GM20000 (cell line): ENCODE data around the gene NAAA.

ENCODE experiments used
- DNase-seq: peaks from one replicate; pipeline ENCODE4 v3.0.0; 2012; ENCODE audit warnings: low spot score
- TF ChIP-seq, protein P1 (sequence below): IDR thresholded peaks from 2 replicates; pipeline ENCODE4 v1.5.1; 2012; ENCODE audit warnings: mild to moderate bottlenecking, control low read depth; ENCODE audit errors: extremely low read depth, missing control alignments

Gene NAAA

DNA sequence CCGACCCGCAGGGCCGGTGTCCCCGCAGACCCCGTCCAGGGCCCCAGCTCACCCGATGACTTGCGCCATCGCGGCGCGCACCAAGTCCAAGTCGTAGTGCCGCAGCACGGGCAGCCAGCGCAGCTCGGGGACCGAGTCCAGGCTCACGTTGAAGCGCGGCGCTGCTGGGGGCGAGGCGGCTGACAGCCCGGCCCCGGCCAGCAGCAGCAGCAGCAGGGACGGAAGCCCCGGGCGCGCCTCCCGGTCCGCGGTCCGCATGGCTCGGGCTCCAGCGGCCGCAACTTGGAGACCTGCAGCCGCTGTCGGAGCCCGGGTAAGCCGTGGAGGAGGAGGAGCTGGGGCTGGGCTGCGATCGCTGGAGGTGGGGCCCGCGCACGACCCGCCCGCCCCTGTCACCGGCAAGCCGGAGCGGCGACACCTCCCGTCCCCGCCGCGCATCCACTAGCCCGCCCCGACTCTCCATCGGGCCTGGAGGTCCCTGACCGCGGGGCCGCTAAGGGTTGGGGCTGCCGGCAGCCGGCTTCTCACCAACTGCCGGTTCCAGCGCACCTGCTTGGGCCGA is at the start of gene NAAA:
TSS of gene NAAA (minus strand) at position 322 of the 562 bp plus-strand sequence. CDS start at position 258, 64 bp downstream.
- DNase-seq: peak; percentile 88
- TF ChIP-seq, protein P1, sequence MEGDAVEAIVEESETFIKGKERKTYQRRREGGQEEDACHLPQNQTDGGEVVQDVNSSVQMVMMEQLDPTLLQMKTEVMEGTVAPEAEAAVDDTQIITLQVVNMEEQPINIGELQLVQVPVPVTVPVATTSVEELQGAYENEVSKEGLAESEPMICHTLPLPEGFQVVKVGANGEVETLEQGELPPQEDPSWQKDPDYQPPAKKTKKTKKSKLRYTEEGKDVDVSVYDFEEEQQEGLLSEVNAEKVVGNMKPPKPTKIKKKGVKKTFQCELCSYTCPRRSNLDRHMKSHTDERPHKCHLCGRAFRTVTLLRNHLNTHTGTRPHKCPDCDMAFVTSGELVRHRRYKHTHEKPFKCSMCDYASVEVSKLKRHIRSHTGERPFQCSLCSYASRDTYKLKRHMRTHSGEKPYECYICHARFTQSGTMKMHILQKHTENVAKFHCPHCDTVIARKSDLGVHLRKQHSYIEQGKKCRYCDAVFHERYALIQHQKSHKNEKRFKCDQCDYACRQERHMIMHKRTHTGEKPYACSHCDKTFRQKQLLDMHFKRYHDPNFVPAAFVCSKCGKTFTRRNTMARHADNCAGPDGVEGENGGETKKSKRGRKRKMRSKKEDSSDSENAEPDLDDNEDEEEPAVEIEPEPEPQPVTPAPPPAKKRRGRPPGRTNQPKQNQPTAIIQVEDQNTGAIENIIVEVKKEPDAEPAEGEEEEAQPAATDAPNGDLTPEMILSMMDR: peak; percentile 33

DNA sequence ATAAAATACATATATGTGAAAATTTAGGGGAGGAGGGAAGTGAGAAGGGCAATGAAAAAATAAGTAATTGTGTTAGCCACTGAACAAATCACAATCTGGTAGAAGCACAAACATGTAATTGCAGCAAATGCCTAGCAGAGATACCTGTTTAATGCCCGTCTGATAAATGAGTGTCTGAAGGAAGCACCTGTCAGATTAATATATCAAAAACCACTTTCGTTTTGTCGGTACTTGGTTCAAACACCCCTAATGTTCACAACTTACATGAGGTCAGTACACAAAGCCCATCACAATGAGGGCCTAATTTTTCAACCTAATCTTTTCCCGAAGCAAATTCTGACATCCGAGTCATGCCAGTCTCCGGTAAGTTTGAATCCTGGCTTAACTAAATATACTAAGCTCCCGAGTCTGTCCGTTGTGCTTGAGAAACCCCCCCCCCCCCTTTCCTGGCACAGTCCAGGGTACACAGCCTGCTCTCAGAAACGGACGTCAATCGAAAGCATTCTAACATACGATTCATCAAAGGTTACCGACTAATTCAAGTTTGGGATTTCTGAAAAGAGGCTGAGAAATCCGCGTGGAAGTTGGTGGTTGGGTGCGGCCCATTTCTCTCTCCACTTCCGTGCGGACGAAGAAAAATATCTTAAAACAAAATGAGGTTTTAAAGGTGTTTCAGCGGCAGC is 49.2 kb upstream of the NAAA start:
- TF ChIP-seq, protein P1: no peak
- DNase-seq: no peak

DNA sequence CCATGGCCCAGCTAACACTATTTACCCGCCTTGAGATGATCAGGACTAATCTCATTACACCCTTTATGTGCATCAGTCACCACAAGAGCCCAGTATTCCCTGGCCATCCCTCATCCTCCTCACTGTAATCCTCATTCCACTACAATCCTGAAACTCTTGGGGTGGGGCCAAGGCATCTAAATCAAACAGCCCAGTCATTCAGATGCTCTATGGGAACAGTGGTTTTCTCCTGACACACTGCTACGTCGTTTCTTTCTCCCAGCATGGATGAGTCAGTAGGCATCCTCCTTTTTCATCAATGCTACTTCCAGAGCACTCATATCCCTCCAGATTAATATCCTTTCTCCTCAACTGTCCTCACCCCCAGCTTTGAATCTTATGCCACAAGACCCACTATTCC is 44.3 kb upstream of the NAAA start:
- no peak for DNase-seq
- TF ChIP-seq, protein P1: no peak

DNA sequence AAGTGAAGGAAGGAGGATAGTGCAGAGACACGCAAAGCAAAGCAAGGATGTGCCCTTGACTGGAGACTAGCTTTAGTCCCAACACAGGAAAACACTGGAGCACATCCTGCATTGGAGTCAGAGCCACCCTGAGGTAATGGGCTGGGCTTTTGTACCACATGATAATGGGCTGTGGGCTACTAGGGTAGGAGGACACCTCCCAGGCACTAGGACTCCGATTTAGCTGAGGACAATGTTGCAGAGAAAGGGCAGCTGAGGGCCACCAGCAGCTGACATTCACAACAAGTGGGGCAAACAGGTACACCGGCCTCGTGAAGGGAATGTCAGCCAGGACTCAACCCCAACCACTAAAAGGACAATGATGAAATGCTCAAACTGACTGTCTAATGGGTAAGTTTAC is 39.8 kb upstream of the NAAA start:
- no peak for DNase-seq
- TF ChIP-seq, protein P1: no peak

GRCh38 chr4:75976177-75976576 is 35.4 kb upstream of the NAAA start:
- no peak for DNase-seq
- TF ChIP-seq, protein P1: no peak

GRCh38 chr4:75973766-75974165 is 33.0 kb upstream of the NAAA start:
- TF ChIP-seq, protein P1: no peak
- DNase-seq: no peak

DNA sequence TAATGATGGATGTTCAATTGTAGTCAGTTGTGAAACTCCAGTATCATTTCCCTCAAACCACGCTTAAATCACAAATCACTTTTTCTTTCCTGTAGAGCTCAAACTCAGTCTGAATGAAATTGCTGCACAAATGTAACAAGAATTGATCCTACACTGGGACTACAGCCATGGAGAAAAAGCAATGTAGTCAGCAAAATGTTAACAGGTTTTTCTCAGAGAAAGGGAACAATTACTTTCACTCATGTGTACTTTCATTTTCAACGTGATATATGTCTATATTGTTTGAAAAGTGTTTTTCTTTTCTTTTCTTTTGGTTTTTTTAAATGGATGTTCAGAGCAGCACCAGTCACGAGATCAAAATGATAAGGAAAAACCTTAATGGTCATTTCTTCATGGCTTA is 27.3 kb upstream of the NAAA start:
- TF ChIP-seq, protein P1: no peak
- DNase-seq: no peak
